Activated CD8-positive, alpha-beta memory T cell treated with anti-CD3 and anti-CD28 coated beads, Interleukin-2, amount 50 U/mL, for 24 hours (primary cell): Measurements from ENCODE around the gene SLC16A11.
"Not testable (repeated sequence)": the region's sequence is repeated elsewhere in the genome, so short reads cannot be mapped to it uniquely, and the experiment has no call there.

Source experiments
- DNase-seq: peaks from one replicate; pipeline ENCODE4 v3.0.0-alpha.2; 2020; ENCODE audit errors: extremely low read depth

The SLC16A11 gene

DNA sequence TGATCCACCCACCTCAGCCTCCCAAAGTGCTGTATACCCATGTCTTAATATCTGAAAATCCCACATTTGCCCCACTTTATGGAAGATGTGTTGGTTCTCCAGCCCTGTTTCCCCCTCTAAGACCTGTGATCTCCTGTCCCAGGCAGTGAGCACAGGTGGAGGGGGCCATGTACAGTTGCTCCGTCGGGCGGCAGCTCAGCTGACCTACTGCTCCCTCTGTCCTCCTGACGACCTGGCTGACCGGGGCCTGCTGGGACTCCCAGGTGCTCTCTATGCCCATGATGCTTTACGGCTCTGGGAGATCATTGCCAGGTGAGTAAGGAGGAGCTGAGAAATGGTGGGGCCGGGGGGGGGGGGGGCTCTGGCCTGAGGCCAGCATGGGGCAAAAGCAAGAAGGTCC is 38.2 kb downstream of the SLC16A11 start:
- no peak for DNase-seq

DNA sequence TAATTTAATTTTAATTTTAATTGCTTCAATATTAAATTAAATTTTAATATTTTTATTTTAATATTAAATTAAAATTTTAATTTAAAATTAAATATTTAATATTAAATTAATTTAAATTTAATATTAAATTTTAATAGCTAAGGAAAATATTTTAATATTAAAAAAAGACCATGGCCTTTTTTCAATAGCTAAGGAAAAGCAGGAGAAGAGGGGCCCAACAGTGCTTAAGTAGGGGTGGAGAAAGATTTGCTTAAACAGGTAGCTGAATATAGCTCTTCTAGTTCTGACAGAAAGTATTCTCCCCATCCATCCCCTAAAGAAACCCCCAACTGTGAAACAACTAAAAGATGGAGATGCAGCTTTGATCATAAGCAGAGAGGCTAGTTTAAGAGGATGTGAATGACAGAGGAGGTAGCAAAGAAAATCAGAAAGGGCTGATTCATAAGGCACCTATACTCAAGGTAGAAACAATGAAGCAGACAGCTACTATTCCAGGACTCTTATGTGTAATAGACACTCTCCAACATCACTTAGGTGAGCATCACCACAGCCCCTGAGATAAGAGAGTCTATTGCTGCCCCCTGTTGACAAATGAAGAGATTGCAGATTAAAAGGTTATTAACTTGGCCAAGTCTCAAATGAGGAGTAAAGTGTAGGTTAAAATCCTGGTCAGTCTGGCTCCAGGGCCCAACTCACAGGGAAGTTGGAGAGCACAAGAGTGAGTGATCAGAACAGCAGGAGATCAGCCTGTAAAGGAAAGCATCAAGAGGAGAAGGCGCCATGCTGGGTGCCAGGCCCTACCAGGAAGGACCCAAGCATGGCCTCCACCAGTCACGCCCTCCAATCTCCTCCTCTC is 39.3 kb downstream of the SLC16A11 start:
- DNase-seq, result no peak

GRCh38 chr17:7003745-7004144 is 40.1 kb downstream of the SLC16A11 start:
- no peak for DNase-seq

DNA sequence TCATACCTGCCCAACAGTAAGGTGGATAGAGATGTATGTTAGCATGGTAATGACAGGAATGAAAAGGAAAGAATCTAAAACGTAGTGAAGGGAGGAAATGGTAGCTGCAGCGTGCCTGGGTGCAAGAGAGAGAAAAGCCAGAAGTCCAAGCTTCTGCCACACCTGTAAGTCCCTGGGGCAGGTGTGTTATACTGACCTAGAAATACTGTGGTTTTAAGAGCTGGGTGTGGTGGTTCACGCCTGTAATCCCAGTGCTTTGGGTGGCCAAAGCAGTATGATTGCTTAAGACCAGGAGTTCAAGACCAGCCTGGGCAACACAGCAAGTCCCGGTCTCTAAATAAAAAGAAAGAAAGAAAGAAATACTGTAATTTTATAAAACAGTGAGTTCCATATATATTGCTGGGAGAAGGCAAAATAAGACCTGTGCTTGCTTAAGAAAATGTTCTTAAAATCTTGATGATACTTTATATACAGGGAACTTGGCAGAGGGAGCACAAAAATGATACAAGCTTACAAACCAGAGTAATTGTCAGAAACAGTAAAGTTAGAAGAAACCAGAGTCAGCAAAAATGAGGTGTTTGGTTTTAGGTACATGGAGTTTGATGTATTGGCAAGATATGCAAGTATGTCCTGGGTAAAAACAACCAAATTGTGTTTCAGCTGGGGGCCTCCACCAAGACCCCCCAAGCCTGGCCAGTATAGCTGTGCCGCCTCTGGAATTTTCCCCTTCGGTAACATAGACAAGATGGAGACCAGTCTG is 41.4 kb downstream of the SLC16A11 start:
- no peak for DNase-seq

- DNase-seq, result no peak
Observed at GRCh38 chr17:7001318-7001961, 42.5 kb downstream of the SLC16A11 start.

DNA sequence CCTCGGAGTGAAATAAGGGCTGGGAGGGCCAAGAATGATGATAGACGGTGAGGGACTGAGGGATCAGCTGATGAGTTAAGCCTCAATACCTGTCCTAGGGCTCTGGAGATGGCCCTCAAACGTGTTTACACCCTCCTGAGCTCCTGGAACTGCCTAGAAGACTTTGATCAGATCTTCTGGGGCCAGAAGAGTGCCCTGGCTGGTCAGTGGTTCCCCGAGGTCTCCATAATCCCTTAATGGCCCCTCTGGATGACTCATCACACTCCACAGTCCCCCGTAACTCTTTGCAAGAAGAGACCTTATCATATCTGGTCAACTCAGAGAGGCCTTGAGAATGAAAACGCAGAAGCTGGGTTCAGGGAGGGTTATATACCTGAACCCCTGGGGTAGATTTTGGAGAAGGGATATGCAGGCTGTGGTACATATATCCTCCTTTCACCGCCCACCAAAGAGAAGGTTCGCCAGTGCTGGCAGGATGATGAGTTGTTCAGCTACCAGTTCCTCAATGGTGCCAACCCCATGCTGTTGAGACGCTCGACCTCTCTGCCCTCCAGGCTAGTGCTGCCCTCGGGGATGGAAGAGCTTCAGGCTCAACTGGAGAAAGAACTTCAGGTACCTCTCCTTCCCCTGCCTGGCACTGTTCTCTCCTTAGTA is 44.9 kb downstream of the SLC16A11 start:
- no peak for DNase-seq

- no peak for DNase-seq
Observed at GRCh38 chr17:6997171-6997570, 46.7 kb downstream of the SLC16A11 start.

GRCh38 chr17:6996256-6997011 is 47.5 kb downstream of the SLC16A11 start:
- DNase-seq, result no peak

DNA sequence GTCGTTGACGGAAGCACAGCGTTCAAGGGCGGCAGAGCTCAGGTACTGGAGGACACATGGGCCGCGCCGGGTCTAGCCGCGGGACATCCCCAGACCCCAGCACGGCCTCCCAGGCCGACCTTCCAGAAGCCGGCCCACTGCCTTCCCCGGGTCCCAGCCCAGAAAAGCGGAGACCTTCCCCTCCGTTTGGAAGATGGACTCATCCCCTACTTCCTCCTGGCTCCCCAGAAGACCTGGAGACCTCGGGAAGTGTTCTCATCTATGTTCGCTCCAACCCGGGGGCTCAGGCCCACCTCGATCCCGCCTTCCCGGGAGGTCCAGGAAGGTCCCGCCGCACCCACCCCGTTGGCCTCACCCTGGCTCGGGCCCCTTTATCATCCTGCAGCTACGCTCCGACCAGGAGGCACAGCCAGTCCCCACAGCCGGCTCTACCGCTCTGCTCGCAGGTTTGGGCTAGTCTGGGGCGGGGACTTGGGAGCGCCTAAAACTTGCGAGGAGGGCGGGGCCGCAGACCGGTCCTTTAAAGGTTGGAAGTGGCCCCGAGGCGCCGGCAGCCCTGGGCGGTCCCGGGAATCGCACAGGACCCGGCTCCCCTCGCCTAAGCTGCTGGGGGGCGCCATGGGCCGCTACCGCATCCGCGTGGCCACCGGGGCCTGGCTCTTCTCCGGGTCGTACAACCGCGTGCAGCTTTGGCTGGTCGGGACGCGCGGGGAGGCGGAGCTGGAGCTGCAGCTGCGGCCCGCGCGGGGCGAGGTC is 48.2 kb downstream of the SLC16A11 start, which contains the start of gene ALOX12:
TSS of gene ALOX12 (plus strand) at position 550 of the 756 bp plus-strand sequence. CDS start at position 619, 69 bp downstream.
- DNase-seq, result no peak

DNA sequence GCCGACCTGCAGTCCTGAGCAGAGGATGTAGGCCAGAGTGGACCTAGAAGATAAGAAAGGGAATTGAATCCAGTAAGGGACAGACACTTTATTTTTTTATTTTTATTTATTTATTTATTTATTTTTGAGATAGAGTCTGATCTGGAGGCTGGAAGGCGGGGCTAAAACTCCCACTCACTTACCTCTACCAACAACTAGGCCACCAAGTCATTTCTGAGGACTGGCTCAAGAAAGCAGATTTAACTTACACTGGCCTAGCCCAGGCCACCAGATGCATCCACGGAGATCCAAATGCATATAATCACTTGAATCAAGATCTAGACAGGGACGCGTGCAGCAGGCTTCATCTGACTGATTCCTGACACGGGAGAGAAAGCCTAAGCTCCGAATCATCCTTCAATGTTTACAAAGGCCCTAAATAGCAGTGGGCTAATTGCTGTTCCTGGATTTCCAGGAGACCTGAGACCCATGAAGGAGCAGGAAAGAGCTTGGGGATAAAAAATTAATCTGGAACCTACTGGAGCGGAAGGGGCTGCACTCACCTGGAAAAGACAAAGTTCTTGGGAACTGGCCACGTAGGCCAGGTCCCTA is 49.1 kb downstream of the SLC16A11 start:
- DNase-seq, result no peak

GRCh38 chr17:6994118-6994598 is 49.7 kb downstream of the SLC16A11 start:
- DNase-seq, result no peak

- not testable (repeated sequence) for DNase-seq
Observed at GRCh38 chr17:6993613-6994056, 50.3 kb downstream of the SLC16A11 start.
